Peyer's patch (tissue), 4 donors: Measurements from ENCODE around the gene DDR2. TPM values are rescaled to one million over a fixed set of nuclear protein-coding genes. Genes with fewer than 3 reads are reported as not detected.

Experiments
- DNase-seq, 3 donors: peaks; one replicate each; pipeline ENCODE4 v3.0.0-alpha.2; 2017 to 2019
- H3K27ac ChIP-seq, 4 donors: fragments of 200-600 bp; sonication (generic); one replicate each; pipeline ENCODE4 v1.5.1; 2016 to 2019
- H3K27me3 ChIP-seq, 2 donors: fragments of 200-600 bp; sonication (generic); one replicate each; pipeline ENCODE4 v1.5.1; 2019
- H3K36me3 ChIP-seq, 3 donors: fragments of 200-600 bp; sonication (generic); one replicate each; pipeline ENCODE4 v1.5.1; 2016 to 2019
- H3K4me1 ChIP-seq, 4 donors: fragments of 200-600 bp; sonication (generic); one replicate each; pipeline ENCODE4 v1.5.1; 2016 to 2019
- H3K4me3 ChIP-seq, 4 donors: fragments of 200-600 bp; sonication (generic); 1 replicate in 3 of 4; 2 replicates in 1 of 4; pipeline ENCODE4 v1.5.1; 2016 to 2019; ENCODE audit warnings: mild to moderate bottlenecking in 1 of 4
- H3K9me3 ChIP-seq, 4 donors: fragments of 200-600 bp; sonication (generic); one replicate each; pipeline ENCODE4 v1.5.1; 2016 to 2019; ENCODE audit warnings: mild to moderate bottlenecking in 1 of 4
- CTCF ChIP-seq, 6 experiments: fragments of 450-650 bp in 4 of 6; fragments of 200-600 bp in 2 of 6; sonication (generic) in 1 of 6; IDR thresholded peaks; one replicate each; pipeline ENCODE4 v1.5.1; 2017 to 2019; ENCODE audit warnings: antibody characterized with exemption in 6 of 6, mild to moderate bottlenecking in 3 of 6, moderate library complexity in 1 of 6
- POLR2A ChIP-seq, 2 donors: fragments of 450-650 bp; IDR thresholded peaks; one replicate each; pipeline ENCODE4 v1.5.1; 2017; ENCODE audit warnings: antibody characterized with exemption in 2 of 2, mild to moderate bottlenecking in 2 of 2, moderate library complexity in 2 of 2
- total RNA-seq, 4 donors: library from RNA; depleted of rRNA; stranded (reverse); fragments of >200 nt; gene quantifications; one replicate each; pipeline ENCODE4 v1.1.0, GENCODE V29; 2016

The DDR2 gene
- total RNA-seq, 4 donors from 2014 or later: 14.9 to 112 (median 37.2) TPM

GRCh38 chr1:162654915-162655620 lies 22.8 kb downstream of the DDR2 start:
- Histone ChIP-seq H3K27me3 (no peaks in the 10 kb centered on the region), H3K36me3 (no peaks in the 10 kb centered on the region), H3K4me3 (no peak overlapping the region), H3K27ac (peak overlapping the region in 1 of 4 donors; percentile 4), H3K9me3 (no peaks in the 10 kb centered on the region), H3K4me1 (no peaks in the 10 kb centered on the region)
- TF ChIP-seq POLR2A (IDR thresholded peaks at IDR 0.05): no peak
- TF ChIP-seq CTCF (IDR thresholded peaks at IDR 0.05): no peak
- no peak for DNase-seq

- TF ChIP-seq POLR2A (IDR thresholded peaks at IDR 0.05): no peak
- TF ChIP-seq CTCF (IDR thresholded peaks at IDR 0.05): no peak
- H3K9me3 ChIP-seq: no peaks in the 10 kb centered on the region
- no peaks in the 10 kb centered on the region for H3K4me1 ChIP-seq
- no peak for DNase-seq
- H3K4me3 ChIP-seq: no peak overlapping the region
- no peak overlapping the region for H3K27ac ChIP-seq
- no peaks in the 10 kb centered on the region for H3K27me3 ChIP-seq
- no peaks in the 10 kb centered on the region for H3K36me3 ChIP-seq
These were observed 24.0 kb downstream of the DDR2 start for GRCh38 chr1:162656266-162656665.

- no peak for TF ChIP-seq POLR2A (IDR thresholded peaks at IDR 0.05)
- TF ChIP-seq CTCF (IDR thresholded peaks at IDR 0.05): no peak
- H3K9me3 ChIP-seq: no peaks in the 10 kb centered on the region
- H3K36me3 ChIP-seq: no peaks in the 10 kb centered on the region
- no peak for DNase-seq
- no peak overlapping the region for H3K27ac ChIP-seq
- H3K4me3 ChIP-seq: no peak overlapping the region
- no peaks in the 10 kb centered on the region for H3K4me1 ChIP-seq
- no peaks in the 10 kb centered on the region for H3K27me3 ChIP-seq
These were observed 28.3 kb downstream of the DDR2 start for GRCh38 chr1:162660574-162660973.

GRCh38 chr1:162661336-162661735 lies 29.1 kb downstream of the DDR2 start:
- Histone ChIP-seq H3K27me3 (no peaks in the 10 kb centered on the region), H3K4me1 (no peaks in the 10 kb centered on the region), H3K4me3 (no peak overlapping the region), H3K36me3 (no peaks in the 10 kb centered on the region), H3K27ac (no peak overlapping the region), H3K9me3 (no peaks in the 10 kb centered on the region)
- TF ChIP-seq CTCF (IDR thresholded peaks at IDR 0.05) (no peak), POLR2A (IDR thresholded peaks at IDR 0.05) (no peak)
- no peak for DNase-seq

- H3K27me3 ChIP-seq: no peaks in the 10 kb centered on the region
- no peaks in the 10 kb centered on the region for H3K4me1 ChIP-seq
- no peak for DNase-seq
- H3K9me3 ChIP-seq: no peaks in the 10 kb centered on the region
- H3K4me3 ChIP-seq: no peak overlapping the region
- H3K27ac ChIP-seq: no peak overlapping the region
- no peaks in the 10 kb centered on the region for H3K36me3 ChIP-seq
- TF ChIP-seq CTCF (IDR thresholded peaks at IDR 0.05) (no peak), POLR2A (IDR thresholded peaks at IDR 0.05) (no peak)
These were observed 29.7 kb downstream of the DDR2 start for GRCh38 chr1:162662013-162662412.
